HG02943 (cell line): ENCODE measurements around the gene AEBP1.

Experiments
- ATAC-seq: cut with Tn5 transposase; IDR thresholded peaks from one replicate; pipeline ENCODE4 v1.9.1; 2021; ENCODE audit warnings: mild to moderate bottlenecking, low read depth, moderate library complexity; ENCODE audit not compliant: unreplicated experiment

Gene AEBP1

DNA sequence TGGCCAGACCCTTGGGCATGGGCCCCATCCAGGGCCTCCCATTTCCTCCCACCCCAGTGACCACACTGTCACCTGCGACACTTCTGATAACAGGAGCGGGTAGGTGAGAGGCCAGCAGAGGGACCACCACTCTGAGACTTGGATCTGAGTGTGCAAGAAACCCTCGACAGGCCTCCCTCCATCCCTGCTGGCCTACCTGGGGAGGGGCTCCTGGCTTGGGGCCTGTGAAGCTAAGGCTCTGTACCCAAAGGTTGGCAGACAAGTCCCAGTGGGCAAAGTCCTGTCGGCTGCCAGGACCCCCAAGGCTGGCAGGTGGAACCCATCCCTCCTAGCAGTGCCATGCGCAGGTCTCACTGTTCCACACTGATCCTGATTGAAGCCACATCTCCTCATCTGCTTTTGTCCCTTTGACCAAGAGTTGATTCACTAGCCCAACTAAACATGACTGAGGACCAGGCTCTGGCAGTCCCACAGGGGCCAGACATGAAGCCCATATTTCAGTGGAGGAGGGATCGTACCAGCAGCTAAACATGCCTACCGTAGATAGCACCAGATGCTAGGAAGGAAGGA, 37.6 kb upstream of the AEBP1 start:
- no peak for ATAC-seq

DNA sequence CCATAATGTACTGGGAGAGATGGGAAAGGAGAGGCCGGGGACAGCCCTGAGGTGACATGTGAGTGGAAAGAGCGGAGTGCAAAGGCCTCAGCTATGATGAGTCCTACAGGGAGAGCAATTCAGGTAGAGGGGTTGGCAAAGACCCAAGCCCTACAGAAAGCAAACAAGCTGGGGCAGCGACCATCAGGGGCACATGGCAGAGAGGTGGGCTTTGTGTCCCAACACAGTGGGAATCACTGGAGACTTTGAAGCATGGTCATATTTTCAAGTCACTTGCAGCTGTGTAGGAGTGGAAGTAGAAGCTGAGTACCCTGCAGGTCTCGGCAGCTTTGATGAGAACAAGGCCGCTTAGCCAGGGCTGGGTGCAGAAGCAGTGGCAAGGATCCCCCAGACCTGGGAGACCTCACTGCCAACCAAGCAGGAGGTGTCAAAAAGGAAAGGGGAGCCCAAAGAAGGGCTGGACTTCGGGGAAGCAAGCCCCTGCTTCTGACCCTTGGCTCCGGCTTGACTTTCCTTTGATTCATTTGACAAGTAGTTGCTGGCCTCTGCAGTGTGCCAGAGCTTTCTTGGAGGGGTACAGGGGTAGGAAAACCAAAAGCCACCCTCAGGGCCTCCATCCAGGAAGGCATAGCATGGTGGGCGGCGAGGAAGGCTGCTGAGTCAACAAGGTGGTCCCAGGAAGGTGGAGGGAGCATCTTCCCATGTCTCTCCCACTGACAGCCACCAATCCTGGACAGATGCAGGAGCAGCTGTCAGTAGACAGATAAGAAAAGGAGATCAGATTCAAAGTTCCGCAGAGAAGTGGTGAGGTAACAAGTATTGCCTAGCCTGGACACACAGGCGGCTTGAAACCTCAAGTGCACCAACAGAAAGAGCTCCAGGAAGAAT, 36.8 kb upstream of the AEBP1 start:
- ATAC-seq, result no peak

GRCh38 chr7:44068054-44068453, 36.1 kb upstream of the AEBP1 start:
- ATAC-seq, result no peak

DNA sequence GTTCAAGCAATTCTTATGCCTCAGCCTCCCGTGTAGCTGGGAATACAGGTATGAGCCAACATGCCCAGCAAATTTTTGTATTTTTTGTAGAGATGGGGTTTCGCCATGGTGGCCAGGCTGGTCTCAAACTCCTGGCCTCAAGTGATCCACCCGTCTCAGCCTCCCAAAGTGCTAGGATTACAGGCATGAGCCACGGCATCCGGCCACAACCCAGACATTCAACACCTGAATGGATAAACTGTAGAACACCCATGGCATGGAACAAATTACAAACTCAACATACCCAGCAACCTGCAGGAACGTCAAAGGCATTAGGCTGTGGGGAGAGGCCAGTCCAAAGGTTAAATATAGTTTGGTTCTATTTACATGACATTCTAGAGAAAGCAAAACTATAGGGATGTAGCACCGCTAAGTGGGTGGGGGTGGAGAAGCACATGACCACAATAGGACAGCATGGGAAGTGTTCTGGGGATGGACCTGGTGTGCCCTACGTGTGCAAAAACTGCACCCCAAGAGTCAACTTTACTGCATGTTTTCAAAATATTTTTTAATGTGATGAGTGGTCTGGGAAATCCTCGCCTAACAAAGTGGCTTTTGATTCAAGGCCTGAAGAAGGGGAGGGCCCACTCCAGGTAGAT, 32.3 kb upstream of the AEBP1 start:
- no peak for ATAC-seq

DNA sequence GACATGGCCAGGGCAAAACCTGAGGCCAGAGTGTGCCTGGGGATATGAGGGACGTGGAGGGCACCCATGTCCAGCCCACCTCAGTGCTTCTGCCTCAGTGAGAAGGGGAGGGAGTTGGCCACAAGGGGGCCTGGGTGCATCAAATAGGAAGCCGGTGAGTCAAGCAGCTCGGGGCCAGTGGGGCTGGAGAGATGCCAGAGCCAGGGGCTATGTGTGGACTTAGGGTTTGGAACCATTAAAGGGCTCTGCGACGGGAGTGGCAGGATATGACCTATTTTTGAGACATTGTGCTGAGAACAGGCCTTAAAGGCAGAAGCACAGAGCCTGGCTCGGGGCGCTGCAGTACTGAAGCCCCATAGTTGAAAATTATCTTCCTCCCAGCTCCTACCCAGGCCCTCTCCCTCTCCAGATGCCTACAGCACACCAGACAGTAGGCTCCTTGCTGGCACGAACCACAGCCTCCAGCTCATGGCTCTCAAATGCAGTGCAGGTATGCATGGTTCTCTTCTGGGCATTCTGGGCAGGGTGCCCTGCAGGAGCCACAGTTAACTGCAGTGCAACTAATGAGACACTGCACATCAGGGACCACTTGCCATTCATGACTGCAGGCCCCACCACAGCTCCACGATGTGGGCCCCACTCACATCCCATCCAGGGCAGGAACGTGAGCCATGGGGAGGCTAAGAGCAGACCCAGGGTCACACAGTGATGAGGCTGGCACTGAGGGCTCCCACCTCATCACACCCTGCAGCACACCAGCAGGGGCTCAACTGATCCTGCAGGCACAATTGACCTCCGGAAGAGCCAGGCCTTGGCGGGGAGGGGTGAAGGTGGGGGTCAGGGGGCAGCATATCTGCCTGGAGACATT, 31.5 kb upstream of the AEBP1 start:
- ATAC-seq, result no peak

DNA sequence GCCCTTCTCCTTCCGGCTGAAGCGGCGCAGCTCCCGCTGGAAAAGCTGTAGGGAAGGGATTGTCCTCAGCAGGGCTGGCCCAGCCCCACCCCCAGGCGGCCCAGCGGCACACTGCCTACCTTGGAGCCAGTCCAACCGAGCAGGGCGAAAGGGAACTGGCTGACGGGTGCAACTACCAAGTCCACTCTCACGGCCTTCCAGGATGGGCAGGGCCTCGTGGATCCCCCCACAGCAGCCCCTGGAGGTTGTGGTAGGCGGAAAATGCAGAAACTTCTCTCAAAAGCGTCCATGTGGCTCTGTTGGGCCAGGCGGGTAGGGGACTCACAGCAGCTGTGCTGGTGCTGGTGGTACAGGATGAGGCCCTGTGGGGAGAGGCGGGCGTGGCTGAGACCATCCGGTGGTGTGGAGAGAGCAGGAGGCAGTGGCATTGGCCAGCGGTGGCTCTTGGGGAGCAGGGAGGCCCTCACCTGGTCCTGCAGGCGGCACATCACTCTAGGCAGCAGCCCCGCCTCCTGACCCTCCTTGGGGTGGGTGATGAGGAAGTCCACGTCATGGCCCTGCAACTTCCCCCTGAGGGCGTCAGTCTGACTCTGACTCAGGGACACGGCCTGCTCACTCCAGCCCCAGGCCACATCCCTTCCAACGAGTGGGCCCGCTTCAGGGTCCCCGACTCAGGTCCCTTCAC, 30.3 kb upstream of the AEBP1 start:
- ATAC-seq, result no peak

DNA sequence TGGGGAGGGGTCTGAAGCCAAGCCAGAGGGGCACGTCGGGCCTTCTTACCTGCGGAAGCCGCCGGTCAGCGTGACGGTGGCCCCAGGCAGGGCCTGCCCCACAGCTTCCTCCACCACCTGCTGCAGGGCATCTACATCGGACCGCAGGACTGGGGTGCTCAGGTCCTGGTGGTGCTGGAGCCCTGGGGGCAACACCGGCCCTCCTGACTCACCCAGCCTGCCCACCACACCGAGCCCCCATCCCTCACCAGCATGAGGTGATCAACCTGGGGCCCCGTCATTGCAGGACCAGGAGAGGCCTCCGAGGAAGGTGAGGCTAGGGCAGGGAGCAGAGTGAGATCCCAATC, 29.8 kb upstream of the AEBP1 start:
- no peak for ATAC-seq

DNA sequence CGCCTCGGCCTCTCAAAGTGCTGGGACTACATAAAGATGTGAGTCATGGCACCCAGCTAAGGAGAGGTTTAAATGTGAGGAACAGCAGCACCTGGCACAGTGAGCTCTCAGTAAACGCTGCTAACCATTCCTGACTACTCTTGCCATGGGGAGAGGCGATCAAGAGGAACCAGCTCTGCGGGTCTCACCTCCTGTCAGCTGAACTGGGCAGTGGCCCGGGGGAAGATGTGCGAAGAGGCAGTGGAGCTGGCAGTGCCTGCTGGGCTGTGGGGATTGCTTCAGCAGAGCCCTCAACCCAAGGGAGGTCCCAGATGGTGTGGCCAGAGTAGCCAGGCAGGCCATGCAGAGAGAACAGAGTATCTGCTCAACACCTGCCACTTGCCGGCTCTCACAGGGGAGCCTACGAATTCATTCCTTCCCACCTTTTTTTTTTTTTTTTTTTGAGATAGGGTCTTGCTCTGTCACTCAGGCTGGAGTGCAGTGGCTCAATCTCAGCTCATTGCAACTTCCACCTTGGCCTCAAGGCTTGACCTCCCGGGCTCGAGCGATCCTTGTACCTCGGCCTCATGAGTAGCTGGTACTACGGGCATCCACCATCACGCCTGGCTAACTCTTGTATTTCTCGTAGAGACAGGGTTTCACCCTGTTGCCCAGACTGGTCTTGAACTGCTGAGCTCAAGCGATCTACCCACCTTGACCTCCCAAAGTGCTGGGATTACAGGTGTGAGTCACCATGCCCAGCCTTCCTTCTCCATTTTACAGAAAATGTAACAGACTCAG, 28.7 kb upstream of the AEBP1 start:
- no peak for ATAC-seq

DNA sequence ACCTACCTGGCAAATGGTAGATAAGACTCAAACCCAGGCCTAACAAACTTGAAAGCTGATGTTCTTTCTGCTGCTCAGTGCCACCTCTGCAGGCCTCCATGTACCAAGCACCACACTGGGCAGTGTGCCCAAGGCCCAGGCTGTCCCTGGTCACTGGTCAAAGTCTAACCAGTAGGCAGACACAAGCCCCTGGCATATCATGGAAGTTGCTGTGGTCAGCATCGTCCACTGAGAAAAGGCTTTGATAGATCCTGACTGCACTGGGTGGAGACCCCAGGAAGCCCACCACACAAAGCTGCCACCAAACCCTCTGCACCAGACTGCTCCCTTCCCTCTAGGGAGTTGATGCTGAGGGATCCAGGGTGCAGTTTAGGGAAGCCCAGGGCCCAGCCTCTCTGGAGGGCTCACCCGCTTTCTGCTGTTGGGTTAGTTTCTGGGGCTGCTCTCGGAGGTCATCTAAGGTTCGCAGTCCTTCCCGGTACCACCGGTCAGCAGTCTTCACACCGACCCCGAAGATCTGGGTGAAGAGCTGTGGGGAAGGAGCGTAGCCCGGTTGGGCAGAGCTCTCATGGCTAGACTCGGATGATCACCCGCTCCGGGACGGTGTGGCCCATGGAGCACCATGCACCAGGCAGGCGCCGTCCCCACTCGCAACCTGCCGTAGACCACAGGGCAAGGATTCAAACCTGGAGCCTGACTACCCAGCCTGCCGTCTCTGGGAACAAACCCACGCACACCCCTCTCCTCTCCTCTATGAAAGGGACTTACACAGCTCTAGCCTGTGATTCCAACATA, 27.8 kb upstream of the AEBP1 start:
- no peak for ATAC-seq

- no peak for ATAC-seq
These were observed 27.1 kb upstream of the AEBP1 start for GRCh38 chr7:44077061-44077460.

- ATAC-seq, result no peak
These were observed 26.5 kb upstream of the AEBP1 start for GRCh38 chr7:44077681-44078091.

- ATAC-seq, result no peak
These were observed 25.6 kb upstream of the AEBP1 start for GRCh38 chr7:44078521-44078920.

GRCh38 chr7:44079331-44080021, 24.7 kb upstream of the AEBP1 start:
- ATAC-seq, result no peak

- ATAC-seq, result no peak
These were observed 24.0 kb upstream of the AEBP1 start for GRCh38 chr7:44080118-44080517.

DNA sequence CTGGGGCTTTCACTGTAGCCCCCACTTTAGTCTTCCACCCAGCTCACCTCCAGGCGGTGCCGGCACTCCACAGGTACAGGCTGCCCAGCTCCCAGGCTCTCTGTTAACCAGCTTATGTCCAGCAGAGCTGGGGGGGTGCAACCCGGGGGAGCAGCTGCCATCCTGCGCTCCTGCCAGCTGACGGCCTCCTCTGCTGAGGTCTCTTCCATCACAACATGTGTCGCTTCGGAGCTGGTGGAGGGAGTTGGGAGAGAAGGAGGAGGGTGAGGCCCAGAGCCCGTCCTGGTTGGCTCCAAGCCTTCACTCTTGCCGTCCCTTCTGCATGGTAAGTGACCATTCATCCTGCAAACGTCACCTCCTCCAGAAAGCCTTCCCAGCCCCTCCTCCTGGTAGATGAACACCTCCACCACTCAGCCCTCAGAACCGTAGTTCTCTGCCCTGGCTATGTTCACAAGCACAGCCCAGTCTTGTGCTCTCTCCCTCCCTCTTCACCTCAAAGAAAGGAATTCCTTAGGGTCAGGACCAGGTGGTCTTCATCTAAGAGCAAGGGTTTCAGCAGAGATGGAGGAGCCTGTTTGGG, 23.4 kb upstream of the AEBP1 start:
- no peak for ATAC-seq

- ATAC-seq, result no peak
These were observed 22.8 kb upstream of the AEBP1 start for GRCh38 chr7:44081266-44081748.

GRCh38 chr7:44082541-44083207, 21.5 kb upstream of the AEBP1 start:
- ATAC-seq, result peak; percentile 85
